ENCODE data around the gene UXS1. TPM values are rescaled to one million over a fixed set of nuclear protein-coding genes. Genes with fewer than 3 reads are reported as not detected.

UXS1 gene
- total RNA-seq, 4 donors from 2014 or later: 16.7 to 46.2 (median 34.9) TPM

DNA sequence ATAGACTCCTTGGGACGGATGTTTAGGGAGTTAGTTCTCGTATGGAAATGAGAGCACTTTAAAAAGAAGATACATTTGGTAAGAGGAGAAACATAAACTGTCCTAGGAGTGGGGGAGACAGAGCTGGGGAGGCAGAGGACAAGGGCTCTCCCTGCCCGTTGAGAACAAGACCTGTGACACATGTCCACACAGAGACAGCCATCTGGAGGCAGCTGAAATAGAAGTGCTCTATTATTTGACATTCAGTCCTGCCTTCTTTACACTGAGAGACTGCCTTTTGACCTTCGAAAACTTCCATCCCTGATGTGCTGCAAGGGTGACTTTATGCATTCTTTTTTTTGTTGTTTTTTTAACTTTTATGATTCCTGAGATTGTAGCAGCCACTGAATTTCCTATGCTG lies 150.1 kb downstream of the UXS1 start:
- TF ChIP-seq POLR2A (IDR thresholded peaks at IDR 0.05) (no peak), CTCF (IDR thresholded peaks at IDR 0.05) (no peak)
- 82 to 88% methylated on average over 4 of the region's 4 CpGs for WGBS, 2 donors
- DNase-seq (ENCODE audit: low spot score in 2 of 2): peak in 1 of 2 donors; percentile 20
- intact Hi-C loops (cut with DNase I; ENCODE audit: low total_unique reads): no loop called here
- H3K4me3 ChIP-seq (ENCODE audit: low read depth, poor library complexity, severe bottlenecking): no peak overlapping the region
